Thoracic aorta (tissue), 2 donors: Measurements from ENCODE around the gene POC1A. TPM values are rescaled to one million over a fixed set of nuclear protein-coding genes. Genes with fewer than 3 reads are reported as not detected.

ENCODE experiments used
- ATAC-seq: fragments of 150-250 bp; one replicate; pipeline ENCODE4 v1.8.0; 2017; ENCODE audit warnings: low read depth; ENCODE audit not compliant: insufficient number of reproducible peaks, low FRiP score
- DNase-seq: peaks from one replicate; pipeline ENCODE4 v3.0.0-alpha.2; 2020; ENCODE audit warnings: low spot score
- H3K27ac ChIP-seq, 2 donors: fragments of 200-600 bp; sonication (generic); 1 replicate in 1 of 2; 2 replicates in 1 of 2; pipeline ENCODE4 v1.5.1; 2016; ENCODE audit warnings: mild to moderate bottlenecking in 2 of 2, moderate library complexity in 2 of 2
- H3K27me3 ChIP-seq: fragments of 200-600 bp; sonication (generic); replicated peaks from 2 replicates; pipeline ENCODE4 v1.6.0; 2016; ENCODE audit warnings: mild to moderate bottlenecking; ENCODE audit not compliant: insufficient read depth
- H3K36me3 ChIP-seq: fragments of 200-600 bp; sonication (generic); one replicate; pipeline ENCODE4 v1.5.1; 2016
- H3K4me1 ChIP-seq, 2 donors: fragments of 200-600 bp; sonication (generic); 1 replicate in 1 of 2; 2 replicates in 1 of 2; pipeline versions ENCODE4 v1.5.1 to v1.6.0; 2016; ENCODE audit warnings: low read depth in 2 of 2, mild to moderate bottlenecking in 1 of 2; ENCODE audit not compliant: control insufficient read depth in 1 of 2
- H3K4me3 ChIP-seq: fragments of 200-600 bp; sonication (generic); 2 replicates; pipeline ENCODE4 v1.5.1; 2016; ENCODE audit warnings: mild to moderate bottlenecking
- H3K9me3 ChIP-seq: fragments of 200-600 bp; sonication (generic); 2 replicates; pipeline ENCODE4 v1.5.1; 2016
- total RNA-seq, 2 donors: library from RNA; depleted of rRNA; stranded (reverse); fragments of >200 nt; gene quantifications; one replicate each; pipeline versions ENCODE4 v1.1.0 to v1.2.3, GENCODE V29; 2016
- TF ChIP-seq, protein P1 (sequence below): fragments of 200-600 bp; sonication (generic); IDR thresholded peaks from one replicate; pipeline ENCODE4 v1.5.1; 2019; ENCODE audit warnings: antibody characterized with exemption

POC1A gene
- total RNA-seq, 2 donors from 2014 or later, result 8.1 TPM; not detected in 1

DNA sequence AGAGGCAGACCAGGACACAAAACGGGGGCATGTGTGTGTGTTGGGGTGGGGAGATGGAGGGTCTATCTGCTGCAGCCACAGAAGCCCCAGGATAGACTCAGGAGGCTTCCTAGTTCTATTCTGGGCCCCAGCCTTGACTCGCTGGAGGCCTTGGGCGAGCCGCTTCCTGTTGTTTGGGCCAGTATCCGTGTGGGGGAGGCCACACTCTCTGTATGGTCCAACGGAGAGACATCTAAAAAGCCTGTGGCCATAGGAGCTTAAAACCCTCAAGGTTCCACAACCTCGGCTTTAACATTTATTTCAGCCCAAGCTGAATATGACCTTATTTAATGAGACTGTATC is 32.8 kb downstream of the POC1A start:
- TF ChIP-seq, protein P1, sequence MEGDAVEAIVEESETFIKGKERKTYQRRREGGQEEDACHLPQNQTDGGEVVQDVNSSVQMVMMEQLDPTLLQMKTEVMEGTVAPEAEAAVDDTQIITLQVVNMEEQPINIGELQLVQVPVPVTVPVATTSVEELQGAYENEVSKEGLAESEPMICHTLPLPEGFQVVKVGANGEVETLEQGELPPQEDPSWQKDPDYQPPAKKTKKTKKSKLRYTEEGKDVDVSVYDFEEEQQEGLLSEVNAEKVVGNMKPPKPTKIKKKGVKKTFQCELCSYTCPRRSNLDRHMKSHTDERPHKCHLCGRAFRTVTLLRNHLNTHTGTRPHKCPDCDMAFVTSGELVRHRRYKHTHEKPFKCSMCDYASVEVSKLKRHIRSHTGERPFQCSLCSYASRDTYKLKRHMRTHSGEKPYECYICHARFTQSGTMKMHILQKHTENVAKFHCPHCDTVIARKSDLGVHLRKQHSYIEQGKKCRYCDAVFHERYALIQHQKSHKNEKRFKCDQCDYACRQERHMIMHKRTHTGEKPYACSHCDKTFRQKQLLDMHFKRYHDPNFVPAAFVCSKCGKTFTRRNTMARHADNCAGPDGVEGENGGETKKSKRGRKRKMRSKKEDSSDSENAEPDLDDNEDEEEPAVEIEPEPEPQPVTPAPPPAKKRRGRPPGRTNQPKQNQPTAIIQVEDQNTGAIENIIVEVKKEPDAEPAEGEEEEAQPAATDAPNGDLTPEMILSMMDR, result no peak
- no peak for DNase-seq
- H3K36me3 ChIP-seq, result no peaks in the 10 kb centered on the region
- no peak overlapping the region for H3K4me3 ChIP-seq
- no peaks in the 10 kb centered on the region for H3K27me3 ChIP-seq
- peaks cover 3 to 5% of the 10 kb centered on the region in 2 donors for H3K4me1 ChIP-seq
- H3K27ac ChIP-seq, result peak overlapping the region in 1 of 2 donors; percentile 17
- no peaks in the 10 kb centered on the region for H3K9me3 ChIP-seq
- ATAC-seq, result no peak

DNA sequence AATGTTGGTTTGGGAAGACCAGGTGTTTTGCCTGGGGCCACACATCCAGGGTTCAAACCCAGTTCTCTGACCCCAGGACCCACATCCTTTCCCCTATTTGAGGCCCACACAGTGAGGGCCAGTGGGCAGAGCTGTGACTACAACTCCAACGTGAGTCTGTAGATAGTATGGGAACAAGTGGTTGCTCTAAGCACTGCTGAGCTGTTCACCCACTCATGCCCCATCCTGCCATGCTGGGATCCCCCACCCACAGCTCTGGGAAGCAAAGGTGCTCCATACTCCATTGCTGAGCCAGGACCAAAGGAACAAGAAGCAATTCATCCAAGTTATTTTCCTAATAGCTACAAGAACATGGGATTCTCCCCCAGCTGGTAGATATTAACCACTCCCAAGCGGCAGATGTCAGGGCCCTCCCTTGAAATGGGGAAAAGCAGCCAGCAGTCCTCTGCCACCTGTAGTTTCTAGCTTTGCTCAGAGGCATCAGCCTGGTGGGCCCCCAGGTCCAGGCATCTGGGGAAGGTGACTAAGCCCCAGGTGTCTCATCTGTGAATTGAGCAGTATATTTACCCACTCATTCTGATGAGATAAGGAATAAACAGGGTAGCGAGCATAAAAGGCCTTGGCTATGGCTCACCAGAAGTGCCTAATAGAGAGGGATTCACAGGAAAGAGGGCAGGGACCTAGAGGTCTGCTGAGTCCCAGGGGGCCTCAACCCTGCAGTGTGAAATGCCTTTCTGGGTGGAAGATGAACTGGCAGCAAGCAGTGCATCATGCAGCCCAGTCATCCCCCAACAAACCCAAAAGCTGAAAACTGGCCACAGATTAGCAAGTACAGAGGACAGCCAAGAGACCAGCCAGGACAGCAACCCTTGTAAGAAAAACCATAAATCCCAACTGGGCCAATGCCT is 33.4 kb downstream of the POC1A start:
- H3K9me3 ChIP-seq, result no peaks in the 10 kb centered on the region
- H3K27ac ChIP-seq, result peak overlapping the region in 1 of 2 donors; percentile 17
- no peak for ATAC-seq
- H3K4me3 ChIP-seq, result no peak overlapping the region
- no peaks in the 10 kb centered on the region for H3K36me3 ChIP-seq
- DNase-seq, result no peak
- TF ChIP-seq, protein P1, result no peak
- H3K4me1 ChIP-seq, result peaks cover 3 to 5% of the 10 kb centered on the region in 2 donors
- H3K27me3 ChIP-seq, result no peaks in the 10 kb centered on the region

DNA sequence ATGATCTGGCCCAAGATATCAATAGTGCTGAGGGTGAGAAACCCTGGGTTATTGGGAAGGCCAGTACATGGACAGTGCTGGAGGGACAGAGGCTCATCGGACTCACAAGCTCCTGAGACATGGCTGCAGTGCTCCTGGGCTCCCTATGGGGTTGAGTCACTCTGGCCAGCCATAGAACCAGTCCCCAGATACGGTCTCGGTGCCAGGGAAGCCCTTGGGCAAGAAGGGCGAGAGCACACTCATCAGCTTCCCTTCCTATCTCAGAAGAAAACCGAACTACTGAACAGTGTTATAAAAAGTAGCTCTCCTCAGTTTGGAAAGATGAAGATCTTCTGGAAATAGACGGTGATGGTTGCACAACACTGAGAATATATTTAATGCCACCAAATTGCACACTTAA is 34.4 kb downstream of the POC1A start:
- no peak for ATAC-seq
- Histone ChIP-seq H3K27ac (no peak overlapping the region), H3K4me3 (no peak overlapping the region), H3K36me3 (no peaks in the 10 kb centered on the region), H3K9me3 (no peaks in the 10 kb centered on the region), H3K4me1 (peaks cover 3 to 5% of the 10 kb centered on the region in 2 donors), H3K27me3 (no peaks in the 10 kb centered on the region)
- DNase-seq, result no peak
- TF ChIP-seq, protein P1, result no peak

DNA sequence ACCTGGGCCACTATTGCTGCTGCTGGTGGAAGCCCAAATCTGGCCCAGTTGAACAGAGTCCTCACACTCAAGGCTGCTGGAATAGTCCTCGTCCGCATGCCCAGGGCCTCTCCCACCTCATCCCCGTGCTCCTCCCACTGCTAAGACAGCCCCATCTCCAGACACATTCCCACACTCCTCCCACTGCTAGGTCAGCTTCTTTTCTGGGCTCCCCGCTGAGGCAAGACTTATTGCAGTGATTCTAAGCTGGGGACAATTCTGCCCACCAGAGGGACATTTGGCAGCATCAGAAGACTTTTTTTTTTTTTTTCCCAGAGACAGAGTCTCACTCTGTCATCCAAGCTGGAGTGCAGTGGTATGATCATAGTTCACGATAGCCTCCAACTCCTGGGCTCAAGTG is 35.1 kb downstream of the POC1A start:
- no peaks in the 10 kb centered on the region for H3K9me3 ChIP-seq
- no peaks in the 10 kb centered on the region for H3K27me3 ChIP-seq
- H3K4me1 ChIP-seq, result peaks cover 3 to 5% of the 10 kb centered on the region in 2 donors
- no peak for ATAC-seq
- DNase-seq, result no peak
- H3K4me3 ChIP-seq, result no peak overlapping the region
- no peaks in the 10 kb centered on the region for H3K36me3 ChIP-seq
- H3K27ac ChIP-seq, result no peak overlapping the region
- TF ChIP-seq, protein P1, result no peak

DNA sequence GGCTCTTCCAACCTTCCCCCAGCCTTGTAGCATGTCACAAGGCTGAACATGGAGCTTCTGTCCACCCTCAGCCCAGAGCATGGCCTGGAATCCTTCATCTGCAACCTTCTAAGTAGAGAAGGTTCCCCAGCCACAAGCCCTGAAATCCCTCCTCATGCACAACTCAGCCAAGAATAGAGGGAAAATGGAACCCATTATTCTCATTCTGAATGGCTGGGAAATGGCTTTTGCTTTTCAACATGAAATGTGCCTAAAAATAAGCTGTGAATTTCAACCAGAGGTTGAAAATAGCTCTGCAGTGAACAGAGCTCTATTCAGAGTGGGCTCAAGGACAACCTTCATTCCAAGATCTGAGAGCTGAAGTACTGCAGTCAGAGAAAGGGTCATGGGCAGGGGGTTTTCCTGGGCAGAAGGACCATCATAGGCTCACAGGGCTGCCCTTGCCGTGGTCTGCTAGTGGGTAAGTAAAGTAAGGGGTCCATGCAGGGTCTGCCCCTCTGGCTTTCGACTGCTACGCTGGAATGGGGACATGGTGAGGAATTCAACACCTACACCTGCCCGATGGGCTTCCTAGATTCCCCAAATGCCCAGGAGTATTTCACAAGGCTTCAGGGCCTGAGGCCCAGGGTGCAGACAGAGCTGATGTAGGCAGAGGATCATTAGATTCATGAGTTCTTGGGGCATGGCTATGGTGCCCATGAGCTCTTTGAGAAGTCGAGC is 35.9 kb downstream of the POC1A start:
- Histone ChIP-seq H3K36me3 (no peaks in the 10 kb centered on the region), H3K4me3 (no peak overlapping the region), H3K27me3 (no peaks in the 10 kb centered on the region), H3K9me3 (no peaks in the 10 kb centered on the region), H3K4me1 (peaks cover 3 to 5% of the 10 kb centered on the region in 2 donors), H3K27ac (no peak overlapping the region)
- TF ChIP-seq, protein P1, result no peak
- DNase-seq, result no peak
- no peak for ATAC-seq
